Chondrocyte (in vitro differentiated cells): ENCODE data around the gene USP35. TPM values are rescaled to one million over a fixed set of nuclear protein-coding genes. Genes with fewer than 3 reads are reported as not detected.

Experiments
- DNase-seq: peaks from one replicate; pipeline ENCODE4 v3.0.0; 2021; ENCODE audit warnings: mixed read lengths, low spot score
- H3K27ac Mint-ChIP-seq: one replicate; pipeline ENCODE4 v1.8.0; 2021; ENCODE audit warnings: mild to moderate bottlenecking, moderate library complexity, mixed read lengths; ENCODE audit not compliant: unreplicated experiment
- H3K27me3 Mint-ChIP-seq: 2 replicates; pipeline ENCODE4 v1.8.0; 2021; ENCODE audit warnings: low read depth, mixed read lengths
- H3K36me3 Mint-ChIP-seq: 2 replicates; pipeline ENCODE4 v1.8.0; 2021; ENCODE audit warnings: low read depth, mixed read lengths
- H3K4me1 Mint-ChIP-seq: 2 replicates; pipeline ENCODE4 v1.8.0; 2021; ENCODE audit warnings: low read depth, mild to moderate bottlenecking, mixed read lengths
- H3K4me3 Mint-ChIP-seq: one replicate; pipeline ENCODE4 v1.8.0; 2021; ENCODE audit warnings: mild to moderate bottlenecking, moderate library complexity, mixed read lengths; ENCODE audit not compliant: unreplicated experiment
- H3K9me3 Mint-ChIP-seq: 2 replicates; pipeline ENCODE4 v1.8.0; 2021; ENCODE audit warnings: low read depth, mixed read lengths
- CTCF ChIP-seq: fragments of 200-600 bp; sonication (generic); IDR thresholded peaks from 2 replicates; pipeline ENCODE4 v1.5.0; 2021; ENCODE audit warnings: antibody characterized with exemption, mild to moderate bottlenecking, moderate library complexity
- total RNA-seq: library from RNA; stranded (reverse); gene quantifications from 3 replicates; pipeline ENCODE4 v1.2.1, GENCODE V29; 2021

Gene USP35
- total RNA-seq, 1 donor from 2014 or later, result 14.0 TPM

- TF ChIP-seq CTCF, result no peak
- Mint-ChIP-seq H3K27ac (peak overlapping the region; percentile 85), H3K36me3 (peaks cover 2% of the 10 kb centered on the region), H3K4me1 (peaks cover 68% of the 10 kb centered on the region), H3K9me3 (no peaks in the 10 kb centered on the region), H3K4me3 (peak overlapping the region; percentile 98), H3K27me3 (no peaks in the 10 kb centered on the region)
- no peak for DNase-seq
Observed at GRCh38 chr11:78189851-78190250, 1.1 kb downstream of the USP35 start.

GRCh38 chr11:78190374-78190773, 1.7 kb downstream of the USP35 start:
- Mint-ChIP-seq H3K36me3 (peaks cover 2% of the 10 kb centered on the region), H3K4me3 (peak overlapping the region; percentile 98), H3K4me1 (peaks cover 67% of the 10 kb centered on the region), H3K27me3 (no peaks in the 10 kb centered on the region), H3K27ac (peak overlapping the region; percentile 53), H3K9me3 (no peaks in the 10 kb centered on the region)
- DNase-seq, result no peak
- no peak for TF ChIP-seq CTCF

- H3K4me1 Mint-ChIP-seq, result peaks cover 61% of the 10 kb centered on the region
- no peak for DNase-seq
- H3K4me3 Mint-ChIP-seq, result peak overlapping the region; percentile 29
- H3K27ac Mint-ChIP-seq, result peak overlapping the region; percentile 22
- peaks cover 3% of the 10 kb centered on the region for H3K36me3 Mint-ChIP-seq
- H3K27me3 Mint-ChIP-seq, result no peaks in the 10 kb centered on the region
- H3K9me3 Mint-ChIP-seq, result no peaks in the 10 kb centered on the region
- TF ChIP-seq CTCF, result no peak
Observed at GRCh38 chr11:78190871-78191538, 2.3 kb downstream of the USP35 start.

- H3K36me3 Mint-ChIP-seq, result peaks cover 6% of the 10 kb centered on the region
- peaks cover 48% of the 10 kb centered on the region for H3K4me1 Mint-ChIP-seq
- no peaks in the 10 kb centered on the region for H3K9me3 Mint-ChIP-seq
- no peaks in the 10 kb centered on the region for H3K27me3 Mint-ChIP-seq
- no peak overlapping the region for H3K4me3 Mint-ChIP-seq
- TF ChIP-seq CTCF, result no peak
- H3K27ac Mint-ChIP-seq, result peak overlapping the region; percentile 86
- no peak for DNase-seq
Observed at GRCh38 chr11:78192223-78192719, 3.6 kb downstream of the USP35 start.

GRCh38 chr11:78192911-78193351, 4.2 kb downstream of the USP35 start:
- no peak for TF ChIP-seq CTCF
- peaks cover 6% of the 10 kb centered on the region for H3K36me3 Mint-ChIP-seq
- no peaks in the 10 kb centered on the region for H3K9me3 Mint-ChIP-seq
- no peak for DNase-seq
- peak overlapping the region; percentile 86 for H3K27ac Mint-ChIP-seq
- H3K4me3 Mint-ChIP-seq, result no peak overlapping the region
- peaks cover 41% of the 10 kb centered on the region for H3K4me1 Mint-ChIP-seq
- no peaks in the 10 kb centered on the region for H3K27me3 Mint-ChIP-seq
